ENCODE measurements around the gene ZNF32. TPM values are rescaled to one million over a fixed set of nuclear protein-coding genes. Genes with fewer than 3 reads are reported as not detected.
A peak's percentile ranks its signal among the peaks of the same experiment; 100 is the strongest.
"Not testable (repeated sequence)": the region's sequence is repeated elsewhere in the genome, so short reads cannot be mapped to it uniquely, and the experiment has no call there.

Gene ZNF32
- total RNA-seq, 1 donor from 2014 or later, result 29.4 TPM

- DNase-seq, result peak; percentile 89
Observed at GRCh38 chr10:43679509-43679908, 30.8 kb upstream of the ZNF32 start.

GRCh38 chr10:43678654-43679053 lies 30.0 kb upstream of the ZNF32 start:
- DNase-seq, result no peak

GRCh38 chr10:43676901-43677300 lies 28.2 kb upstream of the ZNF32 start:
- DNase-seq, result no peak

DNA sequence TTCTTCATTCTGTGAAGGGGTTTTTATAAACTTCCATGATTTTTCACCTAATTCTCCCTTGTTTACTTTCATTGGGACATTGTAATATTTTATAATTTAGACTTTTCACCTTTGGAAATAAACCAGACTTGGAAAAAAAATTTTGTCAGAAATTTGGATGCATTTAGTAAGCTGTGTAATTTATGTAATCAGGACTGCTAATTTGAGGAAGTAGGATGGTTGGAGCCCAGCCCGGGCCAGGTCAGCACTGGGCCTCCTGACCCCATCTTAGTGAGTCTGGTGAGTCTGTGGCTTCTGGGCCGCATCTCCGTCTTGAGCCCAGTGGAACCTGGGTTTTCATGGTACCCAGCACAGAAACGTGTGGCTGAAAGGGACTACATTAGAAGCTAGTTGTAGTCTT lies 27.6 kb upstream of the ZNF32 start:
- DNase-seq, result peak; percentile 59

GRCh38 chr10:43674553-43675210 lies 26.0 kb upstream of the ZNF32 start:
- peak; percentile 30 for DNase-seq

DNA sequence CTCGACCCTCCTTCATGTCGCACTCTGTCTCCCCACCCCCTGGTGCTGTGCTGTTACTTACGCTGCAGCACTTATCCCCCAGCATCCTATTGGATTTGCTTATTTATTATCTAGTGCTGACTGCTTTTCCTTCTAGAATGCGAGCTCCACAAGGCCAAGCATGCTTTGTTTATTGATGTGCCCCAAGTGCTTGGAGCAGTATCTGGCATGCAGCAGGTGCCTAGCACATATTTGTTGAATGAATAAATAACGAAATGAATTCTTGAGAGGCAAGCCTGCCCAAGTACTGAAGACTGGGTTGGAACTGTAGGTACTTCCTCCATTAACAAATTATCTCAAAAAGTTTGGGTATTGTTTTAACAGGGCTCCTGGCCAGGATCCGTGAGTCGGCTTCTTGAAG lies 24.8 kb upstream of the ZNF32 start:
- DNase-seq, result no peak

GRCh38 chr10:43671659-43672531 lies 23.2 kb upstream of the ZNF32 start:
- peak; percentile 85 for DNase-seq

DNA sequence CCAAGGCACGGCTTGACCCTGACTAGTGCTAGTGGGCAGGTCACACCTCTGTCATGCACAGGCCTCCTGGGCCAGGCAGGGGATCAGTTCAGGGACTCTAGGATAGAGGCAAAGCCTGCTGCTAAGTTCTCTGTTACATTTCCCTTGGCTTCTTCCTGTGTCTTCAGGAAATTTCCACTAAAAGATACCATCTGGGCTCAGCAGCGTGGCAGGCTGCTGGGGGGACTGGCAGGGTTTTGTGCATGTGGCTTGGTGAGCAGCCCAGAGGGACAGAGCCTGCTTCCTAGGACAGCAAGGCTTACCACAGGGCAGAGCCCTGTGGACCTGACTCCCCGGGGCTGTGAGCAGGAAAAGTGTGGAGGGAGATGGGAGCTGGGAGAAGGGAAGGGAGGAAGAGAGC lies 20.7 kb upstream of the ZNF32 start:
- no peak for DNase-seq

GRCh38 chr10:43667761-43668386 lies 19.2 kb upstream of the ZNF32 start:
- no peak for DNase-seq

- DNase-seq, result peak; percentile 40
Observed at GRCh38 chr10:43667317-43667731, 18.6 kb upstream of the ZNF32 start.

DNA sequence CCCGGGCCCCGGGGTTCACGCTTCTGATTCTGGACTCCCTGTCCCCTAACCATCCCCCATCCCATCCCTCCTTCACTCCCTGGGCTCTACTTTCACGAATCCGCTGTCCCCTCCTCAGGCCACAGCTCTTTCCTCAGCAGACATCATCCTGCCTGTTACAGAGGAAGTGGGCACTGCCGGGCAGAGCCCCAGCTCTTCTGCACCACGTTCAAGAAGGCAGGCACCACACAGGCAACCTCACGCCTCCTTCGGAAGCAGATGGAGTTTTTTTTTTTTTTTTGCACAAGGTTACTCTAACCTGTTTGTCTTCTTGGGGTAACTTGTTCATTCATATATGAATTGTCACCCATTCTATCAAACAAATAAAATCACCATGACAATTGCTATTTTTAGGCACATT lies 17.9 kb upstream of the ZNF32 start:
- DNase-seq, result no peak

DNA sequence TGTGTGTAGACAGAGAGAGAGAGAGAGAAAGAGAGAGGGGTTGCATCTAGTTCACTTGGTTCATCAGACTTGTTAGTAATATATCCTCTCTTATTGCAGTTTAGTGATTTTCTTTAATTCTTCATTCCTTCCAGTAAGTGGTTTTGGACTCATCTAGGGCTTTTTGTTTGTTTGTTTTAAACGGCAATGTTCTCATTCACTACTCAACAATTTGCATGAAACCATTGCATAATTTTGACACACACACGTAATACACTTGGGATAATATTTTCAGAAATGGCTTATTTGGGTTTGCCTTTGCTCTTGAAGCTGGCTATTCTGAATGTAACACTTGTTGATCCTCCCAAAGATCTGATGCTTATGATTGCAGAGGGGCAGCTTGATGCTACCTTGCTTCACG lies 16.4 kb upstream of the ZNF32 start:
- no peak for DNase-seq

GRCh38 chr10:43658227-43658626 lies 9.5 kb upstream of the ZNF32 start:
- no peak for DNase-seq

GRCh38 chr10:43655311-43655710 lies 6.6 kb upstream of the ZNF32 start:
- DNase-seq, result no peak

DNA sequence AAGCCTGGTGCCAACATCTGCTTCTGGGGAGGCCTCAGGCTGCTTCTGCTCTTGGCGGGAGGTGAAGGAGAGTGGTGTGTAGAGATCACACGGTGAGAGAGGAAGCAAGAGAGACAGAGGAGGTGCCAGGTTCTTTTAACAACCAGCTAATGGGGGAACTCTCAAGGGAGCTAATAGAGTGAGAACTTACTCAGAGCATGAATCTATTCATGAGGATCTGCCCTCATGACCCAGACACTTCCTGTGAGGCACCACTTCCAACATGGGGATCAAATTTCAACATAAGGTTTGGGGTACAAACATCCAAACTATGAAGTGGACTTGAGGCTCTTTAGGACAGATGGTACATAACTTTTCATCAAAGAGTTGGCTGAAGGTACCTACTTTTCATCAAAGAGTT lies 5.1 kb upstream of the ZNF32 start:
- no peak for DNase-seq

GRCh38 chr10:43649185-43649523 lies 473 bp upstream of the ZNF32 start:
- DNase-seq, result no peak

DNA sequence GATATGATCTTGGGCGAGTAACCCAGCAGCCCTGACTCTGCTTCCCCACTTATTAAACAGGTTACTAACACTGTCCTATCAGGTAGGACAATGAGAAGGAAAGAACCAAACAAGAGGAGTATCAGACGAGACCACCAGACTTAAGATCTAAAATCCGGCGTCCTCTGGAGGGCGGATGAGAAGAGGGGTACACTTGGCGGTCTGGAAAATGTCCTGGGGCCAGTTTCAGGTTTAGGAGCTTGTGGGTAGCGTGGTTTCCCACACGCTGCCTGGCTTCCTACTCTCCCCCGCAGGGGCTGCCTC lies 635 bp downstream of the ZNF32 start:
- no peak for DNase-seq

- DNase-seq, result peak; percentile 74
Observed at GRCh38 chr10:43647576-43647975, 1.1 kb downstream of the ZNF32 start.

GRCh38 chr10:43645866-43646265 lies 2.8 kb downstream of the ZNF32 start:
- no peak for DNase-seq

DNA sequence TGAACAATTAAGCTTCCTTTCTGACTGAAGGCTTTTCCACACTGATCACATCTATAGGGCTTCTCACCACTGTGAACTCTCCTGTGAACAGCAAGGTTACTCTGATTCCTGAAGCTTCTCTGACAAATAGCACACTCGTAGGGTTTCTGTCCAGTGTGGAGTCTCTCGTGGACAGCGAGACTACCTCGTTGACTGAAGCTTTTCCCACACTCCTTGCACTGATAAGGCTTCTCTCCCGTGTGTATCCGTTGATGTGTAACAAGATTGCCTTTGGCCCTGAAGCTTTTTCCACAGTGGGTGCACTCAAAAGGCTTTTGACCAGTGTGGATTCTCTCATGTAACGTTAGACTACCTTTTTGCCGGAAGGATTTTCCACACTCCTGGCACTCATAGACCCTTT lies 4.4 kb downstream of the ZNF32 start:
- DNase-seq, result no peak

DNA sequence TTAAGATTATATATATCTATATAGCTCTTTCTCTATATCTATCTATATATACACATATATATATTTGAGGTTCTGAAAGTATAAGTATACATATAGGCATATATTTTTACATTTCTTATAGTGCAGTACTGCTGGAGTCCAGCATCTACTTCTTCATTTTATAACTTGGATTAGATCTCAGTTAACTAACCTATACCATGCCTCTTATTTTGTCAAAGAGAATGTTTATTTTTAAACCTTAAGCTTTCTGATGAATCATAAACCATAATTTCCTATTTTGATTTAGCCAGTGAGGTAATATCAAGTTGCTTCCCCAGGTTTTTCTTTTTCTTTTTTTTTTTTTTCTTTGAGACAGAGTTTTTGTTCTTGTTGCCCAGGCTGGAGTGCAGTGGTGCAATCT lies 8.1 kb downstream of the ZNF32 start:
- no peak for DNase-seq

DNA sequence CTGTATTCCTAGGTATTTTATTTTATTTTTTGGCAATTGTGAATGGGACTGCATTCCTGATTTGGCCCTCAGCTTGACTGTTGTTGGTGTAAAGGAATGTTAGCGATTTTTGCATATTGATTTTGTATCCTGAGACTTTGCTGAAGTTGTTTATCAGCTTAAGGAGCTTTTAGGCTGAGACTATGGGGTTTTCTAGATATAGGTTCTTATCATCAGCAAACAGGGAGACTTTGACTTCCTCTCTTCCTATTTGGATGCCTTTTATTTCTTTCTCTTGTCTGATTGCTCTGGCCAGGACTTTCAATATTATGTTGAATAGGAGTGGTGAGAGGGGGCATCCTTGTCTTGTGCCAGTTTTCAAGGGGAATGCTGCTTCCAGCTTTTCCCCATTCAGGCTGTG lies 12.9 kb downstream of the ZNF32 start:
- DNase-seq, result not testable (repeated sequence)

GRCh38 chr10:43628956-43629355 lies 19.7 kb downstream of the ZNF32 start:
- no peak for DNase-seq

DNA sequence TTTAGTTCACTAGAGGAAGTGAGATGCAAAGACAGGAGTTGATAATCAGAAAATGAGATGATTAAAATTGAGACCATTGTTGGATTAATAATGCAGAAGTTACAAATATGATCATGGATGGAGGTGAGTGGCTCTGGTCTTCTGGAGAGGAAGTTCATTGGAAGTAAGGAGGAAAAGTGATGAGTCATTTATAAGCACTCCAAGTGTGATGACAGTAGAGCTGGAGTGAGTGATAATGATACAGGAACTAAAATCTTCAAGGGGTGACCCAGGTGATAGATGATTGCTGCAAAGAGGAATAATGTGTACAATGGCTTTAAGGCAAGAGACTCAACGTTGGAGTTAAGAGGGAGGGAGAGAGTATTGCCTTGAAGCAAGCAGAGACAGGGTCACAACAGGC lies 20.7 kb downstream of the ZNF32 start:
- DNase-seq, result no peak

Measured in tongue (tissue), 2 donors.